Mucosa of stomach (tissue), 1 donor: Measurements from ENCODE around the gene TNFAIP8L1.
"Not testable (repeated sequence)": the region's sequence is repeated elsewhere in the genome, so short reads cannot be mapped to it uniquely, and the experiment has no call there.

Experiments used
- H3K27me3 ChIP-seq: one replicate; pipeline ENCODE4 v1.7.0; 2013; ENCODE audit warnings: mild to moderate bottlenecking, low read length; ENCODE audit not compliant: control insufficient read depth, insufficient read depth
- H3K36me3 ChIP-seq: one replicate; pipeline ENCODE4 v1.7.0; 2013; ENCODE audit warnings: low read length; ENCODE audit not compliant: control insufficient read depth, insufficient read depth
- H3K4me1 ChIP-seq: one replicate; pipeline ENCODE4 v1.7.0; 2013; ENCODE audit warnings: mild to moderate bottlenecking, low read length; ENCODE audit not compliant: control insufficient read depth, insufficient read depth
- H3K4me3 ChIP-seq: one replicate; pipeline ENCODE4 v1.7.0; 2013; ENCODE audit warnings: low read length
- H3K9ac ChIP-seq: one replicate; pipeline ENCODE4 v1.7.0; 2013; ENCODE audit warnings: mild to moderate bottlenecking, low read length, moderate library complexity
- H3K9me3 ChIP-seq: one replicate; pipeline ENCODE4 v1.7.0; 2013; ENCODE audit warnings: mild to moderate bottlenecking, low read length, moderate library complexity; ENCODE audit not compliant: control insufficient read depth
- donor health status: Pancreatic carcinoma.

The TNFAIP8L1 gene

GRCh38 chr19:4638828-4639530, at the start of gene TNFAIP8L1:
TSS of gene TNFAIP8L1 (plus strand) at chr19:4639516. CDS start at chr19:4651870, 12,354 bp downstream.
- peaks cover 35% of the 10 kb centered on the region for H3K4me1 ChIP-seq
- H3K9ac ChIP-seq: peak within 1 kb of the TSS; percentile 71
- peak within 1 kb of the TSS; percentile 89 for H3K4me3 ChIP-seq
- H3K36me3 ChIP-seq: no peaks in the 10 kb centered on the region
- H3K27me3 ChIP-seq: peaks cover 17% of the 10 kb centered on the region
- no peaks in the 10 kb centered on the region for H3K9me3 ChIP-seq

GRCh38 chr19:4589579-4590410, 49.5 kb upstream of the TNFAIP8L1 start:
- Histone ChIP-seq H3K4me1 (no peaks in the 10 kb centered on the region), H3K27me3 (peaks cover 43% of the 10 kb centered on the region), H3K9ac (no peak overlapping the region), H3K4me3 (no peak overlapping the region), H3K9me3 (no peaks in the 10 kb centered on the region), H3K36me3 (no peaks in the 10 kb centered on the region)

GRCh38 chr19:4590559-4590958, 48.8 kb upstream of the TNFAIP8L1 start:
- H3K9ac ChIP-seq: no peak overlapping the region
- H3K36me3 ChIP-seq: no peaks in the 10 kb centered on the region
- H3K4me3 ChIP-seq: no peak overlapping the region
- no peaks in the 10 kb centered on the region for H3K9me3 ChIP-seq
- H3K4me1 ChIP-seq: no peaks in the 10 kb centered on the region
- peaks cover 36% of the 10 kb centered on the region for H3K27me3 ChIP-seq

GRCh38 chr19:4591320-4591719, 48.0 kb upstream of the TNFAIP8L1 start:
- Histone ChIP-seq H3K27me3 (peaks cover 31% of the 10 kb centered on the region), H3K36me3 (no peaks in the 10 kb centered on the region), H3K4me3 (no peak overlapping the region), H3K9me3 (no peaks in the 10 kb centered on the region), H3K4me1 (no peaks in the 10 kb centered on the region), H3K9ac (no peak overlapping the region)

GRCh38 chr19:4592445-4592844, 46.9 kb upstream of the TNFAIP8L1 start:
- Histone ChIP-seq H3K27me3 (peaks cover 33% of the 10 kb centered on the region), H3K4me3 (no peak overlapping the region), H3K9ac (no peak overlapping the region), H3K9me3 (no peaks in the 10 kb centered on the region), H3K36me3 (no peaks in the 10 kb centered on the region), H3K4me1 (no peaks in the 10 kb centered on the region)

GRCh38 chr19:4593409-4593851, 45.9 kb upstream of the TNFAIP8L1 start:
- Histone ChIP-seq H3K9me3 (no peaks in the 10 kb centered on the region), H3K4me3 (no peak overlapping the region), H3K4me1 (no peaks in the 10 kb centered on the region), H3K36me3 (no peaks in the 10 kb centered on the region), H3K27me3 (peaks cover 35% of the 10 kb centered on the region), H3K9ac (no peak overlapping the region)

GRCh38 chr19:4594201-4594600, 45.1 kb upstream of the TNFAIP8L1 start:
- Histone ChIP-seq H3K27me3 (peaks cover 43% of the 10 kb centered on the region), H3K4me3 (no peak overlapping the region), H3K9ac (no peak overlapping the region), H3K36me3 (no peaks in the 10 kb centered on the region), H3K9me3 (no peaks in the 10 kb centered on the region), H3K4me1 (no peaks in the 10 kb centered on the region)

- not testable (repeated sequence) for H3K4me1 ChIP-seq, H3K9me3 ChIP-seq, H3K9ac ChIP-seq, H3K36me3 ChIP-seq, H3K4me3 ChIP-seq
- H3K27me3 ChIP-seq: peaks cover 46% of the 10 kb centered on the region
Measured at GRCh38 chr19:4595158-4595557, 44.2 kb upstream of the TNFAIP8L1 start.

GRCh38 chr19:4596033-4596904, 43.0 kb upstream of the TNFAIP8L1 start:
- H3K36me3 ChIP-seq: no peaks in the 10 kb centered on the region
- H3K4me1 ChIP-seq: no peaks in the 10 kb centered on the region
- H3K4me3 ChIP-seq: no peak overlapping the region
- no peak overlapping the region for H3K9ac ChIP-seq
- no peaks in the 10 kb centered on the region for H3K9me3 ChIP-seq
- H3K27me3 ChIP-seq: peaks cover 43% of the 10 kb centered on the region

- no peak overlapping the region for H3K4me3 ChIP-seq
- no peak overlapping the region for H3K9ac ChIP-seq
- H3K4me1 ChIP-seq: no peaks in the 10 kb centered on the region
- H3K9me3 ChIP-seq: no peaks in the 10 kb centered on the region
- H3K27me3 ChIP-seq: peaks cover 44% of the 10 kb centered on the region
- H3K36me3 ChIP-seq: no peaks in the 10 kb centered on the region
Measured at GRCh38 chr19:4597278-4597974, 41.9 kb upstream of the TNFAIP8L1 start.

- Histone ChIP-seq H3K36me3 (no peaks in the 10 kb centered on the region), H3K4me1 (no peaks in the 10 kb centered on the region), H3K27me3 (peaks cover 37% of the 10 kb centered on the region), H3K9ac (no peak overlapping the region), H3K4me3 (no peak overlapping the region), H3K9me3 (no peaks in the 10 kb centered on the region)
Measured at GRCh38 chr19:4597975-4598671, 41.2 kb upstream of the TNFAIP8L1 start.
